H1 (cell line): ENCODE measurements around the gene TSEN2. TPM values are rescaled to one million over a fixed set of nuclear protein-coding genes. Genes with fewer than 3 reads are reported as not detected.

Experiments
- BCL11A ChIP-seq, 2 experiments: IDR thresholded peaks; one replicate each; pipeline ENCODE4 v1.6.1; 2011; ENCODE audit warnings: low read depth in 2 of 2, low read length in 2 of 2, mild to moderate bottlenecking in 2 of 2
- KDM4A ChIP-seq: IDR thresholded peaks from one replicate; pipeline ENCODE4 v1.7.1; 2012; ENCODE audit warnings: low read depth, mild to moderate bottlenecking, moderate library complexity, low read length, inconsistent platforms; ENCODE audit not compliant: severe bottlenecking
- PHF8 ChIP-seq: fragments of 200-600 bp; sonication (generic); conservative IDR thresholded peaks from 2 replicates; pipeline ENCODE4 v1.7.1; 2012; ENCODE audit warnings: low read depth, mild to moderate bottlenecking, inconsistent platforms, low read length, moderate library complexity
- POLR2AphosphoS5 ChIP-seq: IDR thresholded peaks from 2 replicates; pipeline ENCODE4 v1.6.1; 2011; ENCODE audit warnings: low read depth, low read length
- RBBP5 ChIP-seq: IDR thresholded peaks from 2 replicates; pipeline ENCODE4 v1.7.1; 2012; ENCODE audit warnings: low read depth, mild to moderate bottlenecking, inconsistent platforms, low read length, moderate library complexity, borderline replicate concordance
- polyA plus RNA-seq, 7 experiments: library from polyadenylated mRNA; depleted of rRNA in 3 of 7; stranded (reverse) in 5 of 7; unstranded in 2 of 7; fragments of >200 nt in 5 of 7; fragments of 200-250 nt in 2 of 7; gene quantifications; 1 replicate in 5 of 7; 2 replicates in 1 of 7; 4 replicates in 1 of 7; pipeline versions ENCODE4 v1.2.1 to v1.2.3, GENCODE V29; 2011 to 2013; ENCODE audit warnings: missing spikeins in 2 of 7, mixed read lengths in 2 of 7
- total RNA-seq: library from RNA; stranded (reverse); fragmentation: NEBNext Ultra II Directional; extraction: Animal tissue kit (Norgen Biotek cat#: 25700); gene quantifications from 2 replicates; pipeline ENCODE4 v1.2.1, GENCODE V29; 2021

The TSEN2 gene
- total and polyA plus RNA-seq, 2 of the 8 experiments (the other 6 are each of a cell fraction or from before 2014, with no cell fraction given) = 16.1 to 22.4 TPM

GRCh38 chr3:12490547-12490946, 6.3 kb downstream of the TSEN2 start (continued):
- no peak for TF ChIP-seq RBBP5
- no peak for TF ChIP-seq KDM4A
- TF ChIP-seq POLR2AphosphoS5 = no peak
- no peak for TF ChIP-seq BCL11A (IDR thresholded peaks at IDR 0.05; ENCODE audit: low read depth in 2 of 2, low read length in 2 of 2)
- no peak for TF ChIP-seq PHF8
